ENCODE results near the gene TLN1.

The TLN1 gene

GRCh38 chr9:35705372-35705771 is 26.6 kb downstream of the TLN1 start:
- no peak for DNase-seq (ENCODE audit: low read depth in 2 of 2)

GRCh38 chr9:35703906-35704672 is 27.9 kb downstream of the TLN1 start:
- DNase-seq (ENCODE audit: low read depth in 2 of 2): no peak

GRCh38 chr9:35702696-35703095 is 29.3 kb downstream of the TLN1 start:
- DNase-seq (ENCODE audit: low read depth in 2 of 2): no peak

GRCh38 chr9:35700942-35701341 is 31.1 kb downstream of the TLN1 start:
- no peak for DNase-seq (ENCODE audit: low read depth in 2 of 2)

- DNase-seq (ENCODE audit: low read depth in 2 of 2): no peak
Measured at GRCh38 chr9:35700031-35700430, 32.0 kb downstream of the TLN1 start.

GRCh38 chr9:35698231-35698630 is 33.8 kb downstream of the TLN1 start:
- DNase-seq (ENCODE audit: low read depth in 2 of 2): no peak

DNA sequence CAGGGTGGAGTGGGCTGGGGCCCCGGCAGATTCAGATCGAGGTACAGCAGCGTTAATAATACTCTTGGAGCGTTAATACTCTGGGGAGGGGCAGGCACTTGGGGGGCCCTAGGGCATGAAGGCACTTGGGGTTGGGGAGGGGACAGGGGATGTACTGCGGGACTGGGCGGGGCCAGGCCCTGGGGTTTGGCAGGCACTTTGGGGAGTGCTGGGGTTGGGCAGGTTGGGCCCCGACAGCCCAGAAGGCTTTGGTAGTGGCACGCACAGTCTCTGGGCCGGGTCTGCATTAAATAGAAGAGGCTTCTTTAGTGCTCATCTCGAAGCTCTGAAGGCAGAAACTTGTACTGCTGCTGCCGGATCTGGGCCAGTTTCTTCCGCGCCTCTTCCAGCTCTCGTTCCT is 34.5 kb downstream of the TLN1 start:
- DNase-seq (ENCODE audit: low read depth in 2 of 2): no peak

DNA sequence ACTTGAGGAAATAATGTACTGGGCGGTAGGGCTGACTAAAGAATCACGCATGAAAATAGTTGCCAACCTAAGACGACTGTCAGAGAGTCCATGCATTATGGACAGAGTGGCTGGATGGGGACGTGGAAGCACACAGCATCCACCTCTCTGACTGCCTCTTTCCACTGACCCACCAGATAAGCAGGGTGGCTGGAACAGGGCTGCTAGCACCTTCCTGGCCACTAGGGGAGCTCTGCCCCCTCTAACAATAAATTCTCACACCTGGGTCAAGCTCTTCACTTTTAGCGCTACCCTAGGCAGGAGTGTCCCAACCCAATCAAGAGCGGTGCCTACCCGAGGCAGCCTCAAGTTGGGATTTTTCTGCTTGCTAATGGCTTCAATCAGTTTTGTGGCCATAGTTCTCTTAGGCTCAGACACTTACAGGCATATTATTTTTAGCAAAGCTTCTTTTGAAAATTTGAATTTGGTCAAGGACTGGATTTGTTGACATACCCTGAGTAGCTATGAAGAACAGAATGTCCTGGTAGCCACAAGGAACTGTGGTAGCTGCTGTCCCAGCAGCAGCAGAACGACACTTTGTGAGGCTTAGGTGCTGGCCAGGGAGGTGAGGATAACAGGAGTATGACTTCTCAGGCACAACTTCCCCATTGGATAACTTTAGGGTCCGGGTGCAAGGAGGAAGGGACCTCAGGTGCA is 35.3 kb downstream of the TLN1 start:
- peak in 1 of 2 donors; percentile 34 for DNase-seq (ENCODE audit: low read depth in 2 of 2)

DNA sequence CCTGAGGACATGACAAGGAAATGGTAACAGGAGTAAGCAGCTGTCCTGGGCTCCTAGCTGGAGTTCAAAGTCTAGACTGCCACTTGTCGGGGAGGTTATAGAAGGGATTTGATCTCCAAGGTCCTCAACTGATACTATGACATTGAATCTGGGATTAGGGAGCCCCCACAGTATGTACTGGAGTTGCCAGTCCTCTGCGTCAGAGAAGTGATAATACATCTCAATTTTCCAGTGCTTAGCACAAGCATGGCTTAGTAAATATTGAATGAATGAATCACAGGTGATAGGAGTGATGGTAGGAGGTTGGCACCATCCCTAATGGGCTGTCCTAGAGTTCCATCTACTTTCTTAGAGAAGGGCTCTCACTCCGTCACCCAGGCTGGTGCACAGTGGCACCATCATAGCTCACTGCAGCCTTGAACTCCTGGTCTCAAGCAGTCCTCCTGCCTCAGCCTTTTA is 36.0 kb downstream of the TLN1 start:
- DNase-seq (ENCODE audit: low read depth in 2 of 2): no peak

DNA sequence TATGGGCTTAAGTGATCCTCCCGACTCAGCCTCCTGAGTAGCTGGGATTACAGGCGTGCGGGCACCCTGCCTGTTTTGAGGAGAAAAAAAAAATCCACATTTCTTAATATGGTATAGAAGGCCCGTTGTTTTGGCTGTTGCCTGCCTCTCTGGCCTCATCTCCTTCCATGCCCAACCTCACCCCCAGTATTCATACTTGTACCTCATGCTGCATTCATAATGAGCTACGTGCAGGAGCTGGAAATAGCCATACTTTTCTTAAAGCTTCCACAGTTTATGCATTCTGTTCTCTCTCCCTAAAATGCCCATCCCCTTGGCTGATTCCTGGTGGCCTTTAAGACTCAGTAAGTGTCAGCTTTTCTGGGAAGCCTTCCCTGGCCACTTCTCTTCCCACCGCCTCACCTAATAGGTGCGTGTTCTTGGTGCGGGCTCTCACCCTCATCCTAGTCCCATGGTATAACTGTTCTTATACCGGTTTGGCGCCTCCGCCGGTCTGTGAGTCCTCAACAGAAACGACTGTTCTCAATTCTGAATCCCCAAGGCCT is 40.2 kb downstream of the TLN1 start:
- no peak for DNase-seq (ENCODE audit: low read depth in 2 of 2)

DNA sequence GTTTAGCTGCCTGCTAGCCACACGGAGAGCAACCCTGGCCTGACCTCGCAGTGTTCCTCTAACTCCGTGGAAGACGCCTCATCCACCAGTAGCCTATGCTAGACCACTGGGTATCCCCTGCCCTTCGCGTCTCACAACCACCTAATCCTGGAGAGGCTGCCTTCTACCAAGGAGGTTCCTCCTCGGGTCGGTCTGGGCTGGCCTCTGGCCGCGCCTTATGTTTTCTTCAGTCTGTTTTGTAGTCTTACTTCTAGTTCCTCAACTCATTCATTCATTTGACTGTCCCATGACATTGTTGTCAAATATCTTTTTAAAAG is 40.7 kb downstream of the TLN1 start:
- no peak for DNase-seq (ENCODE audit: low read depth in 2 of 2)

GRCh38 chr9:35690614-35691333 is 41.2 kb downstream of the TLN1 start:
- no peak for DNase-seq (ENCODE audit: low read depth in 2 of 2)

DNA sequence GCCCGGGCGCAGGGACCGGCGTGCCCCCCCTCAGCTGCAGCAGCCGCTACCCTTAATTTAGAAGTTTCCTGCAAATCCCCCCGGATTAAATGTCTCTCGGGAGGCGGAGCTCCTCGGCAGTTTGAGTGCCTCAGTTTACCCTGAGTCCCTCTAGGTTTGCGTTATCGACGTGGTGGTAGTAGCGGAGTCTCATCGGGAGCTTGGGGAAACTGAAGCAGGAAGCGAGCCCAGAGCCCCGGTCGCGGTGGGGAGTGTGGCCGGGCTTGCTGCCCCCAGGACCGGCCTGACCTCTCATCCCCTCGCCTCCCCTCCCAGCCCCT is 41.7 kb downstream of the TLN1 start:
- DNase-seq (ENCODE audit: low read depth in 2 of 2): no peak

GRCh38 chr9:35689542-35690293 is 42.3 kb downstream of the TLN1 start, which contains the start of gene TPM2:
TPM2 (minus strand) TSS chr9:35689925; CDS start chr9:35689817, 108 bp downstream.
- no peak for DNase-seq (ENCODE audit: low read depth in 2 of 2)

DNA sequence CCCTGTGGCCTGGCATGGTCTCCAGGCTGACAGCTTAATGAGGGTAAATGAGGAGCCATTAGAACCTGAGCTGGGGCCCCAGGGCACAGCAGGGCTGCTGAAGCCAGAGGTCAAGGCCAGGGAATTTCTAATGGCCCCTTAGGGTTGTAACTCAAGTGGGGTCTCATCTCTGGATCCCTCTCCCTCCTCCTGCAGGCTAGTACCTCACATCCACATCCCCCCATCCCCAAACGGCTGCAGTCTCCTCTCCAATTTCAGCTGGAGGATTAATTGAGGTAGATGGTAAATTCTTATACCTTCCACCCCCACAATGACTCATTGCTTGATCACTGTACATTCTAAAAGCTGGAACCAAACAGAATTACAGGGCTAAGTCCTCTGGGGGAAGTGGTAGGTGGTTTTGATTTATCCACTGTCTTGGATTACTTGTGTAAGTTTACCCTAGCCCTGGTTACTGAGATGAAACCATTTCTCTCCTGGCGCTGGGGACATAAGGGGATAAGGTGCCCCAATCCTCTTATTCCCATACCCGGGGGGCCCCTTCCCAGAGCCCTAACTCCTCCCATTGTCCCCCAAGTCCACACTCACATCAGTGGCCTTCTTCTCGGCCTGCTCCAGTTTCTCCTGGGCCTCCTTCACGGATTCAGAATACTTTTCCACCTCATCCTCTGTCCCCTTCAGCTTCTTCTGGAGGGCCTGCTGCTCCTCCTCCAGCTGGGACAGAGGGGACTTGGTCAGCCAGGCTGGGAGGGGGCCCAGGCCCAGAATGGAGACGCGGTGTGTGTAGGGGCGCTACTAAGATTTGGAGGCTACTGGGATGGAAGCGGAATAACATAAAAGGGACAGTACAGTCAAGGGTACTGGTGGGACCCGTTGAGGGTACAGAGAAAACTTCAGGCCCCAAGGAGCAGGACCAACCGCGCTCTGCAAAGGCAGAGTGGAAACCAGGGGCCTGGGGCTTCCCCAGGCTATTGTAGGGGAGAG is 43.1 kb downstream of the TLN1 start:
- no peak for DNase-seq (ENCODE audit: low read depth in 2 of 2)

DNA sequence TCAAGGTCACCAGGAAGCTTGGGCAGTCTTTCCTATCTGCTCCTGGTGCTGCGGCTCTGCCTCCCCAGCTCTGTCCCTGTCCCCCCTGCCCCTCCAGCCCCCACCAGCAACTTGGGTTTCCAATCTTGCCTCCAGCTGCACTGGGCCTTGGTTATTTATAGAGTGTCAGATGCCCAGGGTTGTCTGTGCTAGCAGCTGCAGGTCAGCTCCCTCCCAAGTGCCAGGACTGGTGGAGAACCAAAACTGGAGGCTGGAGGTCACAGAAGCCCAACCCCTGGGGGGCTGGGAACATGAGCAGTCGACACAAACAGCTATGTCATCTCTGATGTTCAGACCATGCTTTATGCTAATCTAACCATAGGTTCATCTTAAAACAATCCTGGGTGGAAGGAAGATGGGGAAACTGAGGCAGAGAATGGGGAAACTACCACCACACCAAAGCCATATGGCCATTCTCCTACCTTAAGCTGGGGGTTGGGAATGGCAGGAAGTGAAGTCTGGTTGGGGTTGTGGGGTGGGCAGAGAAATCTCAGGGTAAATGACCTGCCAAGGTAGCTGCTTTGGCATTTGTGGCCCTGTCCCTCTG is 43.9 kb downstream of the TLN1 start:
- DNase-seq (ENCODE audit: low read depth in 2 of 2): no peak

GRCh38 chr9:35687306-35687705 is 44.7 kb downstream of the TLN1 start:
- no peak for DNase-seq (ENCODE audit: low read depth in 2 of 2)

- no peak for DNase-seq (ENCODE audit: low read depth in 2 of 2)
Measured at GRCh38 chr9:35686222-35687203, 45.5 kb downstream of the TLN1 start.

DNA sequence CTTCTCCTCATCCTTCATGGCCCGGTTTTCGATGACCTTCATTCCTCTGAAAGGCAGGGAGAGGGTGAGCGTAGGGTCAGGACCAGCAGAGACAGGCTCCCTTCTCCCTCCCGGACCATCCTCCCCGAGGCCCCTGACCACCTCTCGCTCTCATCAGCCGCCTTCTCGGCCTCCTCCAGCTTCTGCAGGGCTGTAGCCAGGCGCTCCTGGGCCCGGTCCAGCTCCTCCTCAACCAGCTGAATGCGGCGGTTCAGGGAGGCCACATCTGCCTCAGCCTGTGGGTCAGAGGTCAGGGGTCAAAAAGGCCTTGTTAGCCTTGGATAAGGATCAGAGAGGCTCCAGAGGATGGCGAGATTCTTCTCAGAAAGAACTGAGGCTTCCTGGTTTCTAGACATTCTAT is 46.5 kb downstream of the TLN1 start:
- DNase-seq (ENCODE audit: low read depth in 2 of 2): no peak
